HepG2 (cell line): ENCODE results near the gene RPS5. TPM values are rescaled to one million over a fixed set of nuclear protein-coding genes. Genes with fewer than 3 reads are reported as not detected.

ENCODE experiments used
- CCDC6 ChIP-seq: sonication (generic); formaldehyde crosslinking; IDR thresholded peaks from 2 replicates; pipeline ENCODE4 v1.8.1; 2022; ENCODE audit warnings: mild to moderate bottlenecking, missing genetic modification reagents, moderate library complexity
- CEBPZ ChIP-seq: IDR thresholded peaks from 2 replicates; pipeline ENCODE4 v1.6.1; 2012; ENCODE audit warnings: low read length, improper control_type of control experiment
- DR1 ChIP-seq: sonication (generic); formaldehyde crosslinking; IDR thresholded peaks from 2 replicates; pipeline ENCODE4 v1.8.0; 2021; ENCODE audit warnings: mild to moderate bottlenecking, missing genetic modification reagents, inconsistent platforms
- FOXM1 ChIP-seq: sonication (generic); formaldehyde crosslinking; IDR thresholded peaks from 2 replicates; pipeline ENCODE4 v1.5.0; 2020; ENCODE audit warnings: missing genetic modification reagents
- GATA4 ChIP-seq: sonication (generic); IDR thresholded peaks from 2 replicates; pipeline ENCODE4 v1.6.1; 2016; ENCODE audit warnings: antibody characterized with exemption, low read depth, borderline replicate concordance
- KDM4B ChIP-seq: sonication (generic); formaldehyde crosslinking; IDR thresholded peaks from 2 replicates; pipeline ENCODE4 v1.4.0; 2020; ENCODE audit warnings: missing genetic modification reagents
- MED1 ChIP-seq: sonication (generic); formaldehyde crosslinking; IDR thresholded peaks from 2 replicates; pipeline ENCODE4 v1.4.0; 2020; ENCODE audit warnings: missing genetic modification reagents
- MXD3 ChIP-seq: IDR thresholded peaks from 2 replicates; pipeline ENCODE4 v1.6.1; 2016; ENCODE audit warnings: mild to moderate bottlenecking, missing biosample characterization, missing genetic modification reagents
- RERE ChIP-seq: IDR thresholded peaks from 2 replicates; pipeline ENCODE4 v1.6.1; 2016; ENCODE audit warnings: low read depth, missing genetic modification reagents, missing compliant biosample characterization
- SIN3B ChIP-seq: fragments of 150-350 bp; IDR thresholded peaks from 2 replicates; pipeline ENCODE4 v1.6.1; 2014; ENCODE audit warnings: low read length
- SMAD1 ChIP-seq: sonication (generic); formaldehyde crosslinking; IDR thresholded peaks from 2 replicates; pipeline ENCODE4 v1.4.0; 2020; ENCODE audit warnings: missing genetic modification reagents, low read depth, mild to moderate bottlenecking, borderline replicate concordance
- ZNF382 ChIP-seq: sonication (generic); formaldehyde crosslinking; IDR thresholded peaks from 2 replicates; pipeline ENCODE4 v1.5.0; 2020; ENCODE audit warnings: missing genetic modification reagents, mild to moderate bottlenecking, borderline replicate concordance
- ZNF460 ChIP-seq: sonication (generic); formaldehyde crosslinking; IDR thresholded peaks from 2 replicates; pipeline ENCODE4 v1.5.1; 2020; ENCODE audit warnings: missing genetic modification reagents, mild to moderate bottlenecking, borderline replicate concordance
- ZNF484 ChIP-seq: sonication (generic); formaldehyde crosslinking; IDR thresholded peaks from 2 replicates; pipeline ENCODE4 v1.5.1; 2020; ENCODE audit warnings: mild to moderate bottlenecking, low read depth, missing genetic modification reagents, borderline replicate concordance
- ZNF570 ChIP-seq: sonication (generic); formaldehyde crosslinking; IDR thresholded peaks from 2 replicates; pipeline ENCODE4 v1.4.0; 2020; ENCODE audit warnings: mild to moderate bottlenecking, missing genetic modification reagents, borderline replicate concordance
- ZSCAN20 ChIP-seq: sonication (generic); formaldehyde crosslinking; IDR thresholded peaks from 2 replicates; pipeline ENCODE4 v1.4.0; 2020; ENCODE audit warnings: missing genetic modification reagents, mild to moderate bottlenecking, borderline replicate concordance
- ZSCAN21 ChIP-seq: sonication (generic); formaldehyde crosslinking; IDR thresholded peaks from 2 replicates; pipeline ENCODE4 v1.8.0; 2022; ENCODE audit warnings: mild to moderate bottlenecking, missing genetic modification reagents, moderate library complexity, borderline replicate concordance
- polyA plus RNA-seq, 8 experiments: library from polyadenylated mRNA; depleted of rRNA in 3 of 8; stranded (reverse) in 7 of 8; unstranded in 1 of 8; fragments of >200 nt; fragmentation: Illumina TruSeq in 4 of 8; extraction: Trizol in 4 of 8; gene quantifications; 2 replicates each; pipeline versions ENCODE4 v1.2.1 to v1.2.3, GENCODE V29; 2011 to 2016; ENCODE audit warnings: low read depth in 4 of 8, missing spikeins in 1 of 8, mixed read lengths in 1 of 8; ENCODE audit not compliant: insufficient read depth in 1 of 8
- total RNA-seq, 5 experiments: library from RNA; depleted of rRNA; stranded (reverse); fragments of >200 nt; fragmentation: Illumina TruSeq; extraction: Trizol; gene quantifications; 2 replicates each; pipeline ENCODE4 v1.2.3, GENCODE V29; 2016; ENCODE audit warnings: low read depth in 1 of 5
- TF ChIP-seq, protein P1 (sequence below): sonication (generic); formaldehyde crosslinking; IDR thresholded peaks from 2 replicates; pipeline ENCODE4 v1.5.0; 2020; ENCODE audit warnings: missing genetic modification reagents
- TF ChIP-seq, protein P2 (sequence below): conservative IDR thresholded peaks from 2 replicates; pipeline ENCODE4 v1.6.1; 2018; ENCODE audit warnings: missing genetic modification reagents

RPS5 gene
- total and polyA plus RNA-seq, 2 of the 13 experiments (the other 11 are each of a cell fraction or from before 2014, with no cell fraction given), result 1,544 to 4,408 TPM

GRCh38 chr19:58407658-58408151 is 20.6 kb downstream of the RPS5 start (continued):
- TF ChIP-seq RERE (CRISPR knock-in tag) (no peak), SIN3B (no peak), ZSCAN21 (CRISPR knock-in tag) (no peak), GATA4 (no peak), KDM4B (no peak), CCDC6 (CRISPR knock-in tag) (no peak), FOXM1 (CRISPR knock-in tag) (no peak), ZNF570 (no peak), ZNF484 (CRISPR knock-in tag) (no peak), ZNF382 (CRISPR knock-in tag) (no peak), CEBPZ (no peak), DR1 (CRISPR knock-in tag) (no peak), MXD3 (CRISPR knock-in tag) (no peak; the same call in 1 of the 2 replicates), SMAD1 (CRISPR knock-in tag) (0 out of 2 replicates have a peak, but pooled peaks have one; percentile 21), ZSCAN20 (CRISPR knock-in tag) (0 out of 2 replicates have a peak, but pooled peaks have one; percentile 11), MED1 (CRISPR knock-in tag) (peak; percentile 3; the same call in 1 of the 2 replicates), ZNF460 (CRISPR knock-in tag) (no peak)
- TF ChIP-seq, protein P1, sequence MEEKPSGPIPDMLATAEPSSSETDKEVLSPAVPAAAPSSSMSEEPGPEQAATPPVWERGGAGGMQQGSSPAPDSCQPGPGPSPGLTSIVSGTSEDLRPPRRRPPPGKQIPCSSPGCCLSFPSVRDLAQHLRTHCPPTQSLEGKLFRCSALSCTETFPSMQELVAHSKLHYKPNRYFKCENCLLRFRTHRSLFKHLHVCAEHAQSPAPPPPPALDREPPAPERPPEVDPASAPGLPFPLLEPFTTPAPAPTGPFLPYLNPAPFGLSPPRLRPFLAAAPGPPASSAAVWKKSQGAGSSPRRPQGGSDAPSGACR (CRISPR knock-in tag), result peak; percentile 5; the same call in 1 of the 2 replicates
- TF ChIP-seq, protein P2, sequence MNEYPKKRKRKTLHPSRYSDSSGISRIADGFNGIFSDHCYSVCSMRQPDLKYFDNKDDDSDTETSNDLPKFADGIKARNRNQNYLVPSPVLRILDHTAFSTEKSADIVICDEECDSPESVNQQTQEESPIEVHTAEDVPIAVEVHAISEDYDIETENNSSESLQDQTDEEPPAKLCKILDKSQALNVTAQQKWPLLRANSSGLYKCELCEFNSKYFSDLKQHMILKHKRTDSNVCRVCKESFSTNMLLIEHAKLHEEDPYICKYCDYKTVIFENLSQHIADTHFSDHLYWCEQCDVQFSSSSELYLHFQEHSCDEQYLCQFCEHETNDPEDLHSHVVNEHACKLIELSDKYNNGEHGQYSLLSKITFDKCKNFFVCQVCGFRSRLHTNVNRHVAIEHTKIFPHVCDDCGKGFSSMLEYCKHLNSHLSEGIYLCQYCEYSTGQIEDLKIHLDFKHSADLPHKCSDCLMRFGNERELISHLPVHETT (CRISPR knock-in tag), result no peak
